HepG2 (cell line): Measurements from ENCODE around the gene PDILT. TPM values are rescaled to one million over a fixed set of nuclear protein-coding genes. Genes with fewer than 3 reads are reported as not detected.

Experiments used
- CBX2 ChIP-seq, 2 experiments: fragments of 200-600 bp in 1 of 2; sonication (generic); formaldehyde crosslinking in 1 of 2; IDR thresholded peaks; 2 replicates each; pipeline versions ENCODE4 v1.7.0 to v1.8.1; 2018 to 2022; ENCODE audit warnings: low read depth in 2 of 2, low read length in 1 of 2, mild to moderate bottlenecking in 1 of 2, missing genetic modification reagents in 1 of 2
- EEA1 ChIP-seq: sonication (generic); formaldehyde crosslinking; IDR thresholded peaks from 2 replicates; pipeline ENCODE4 v1.5.1; 2020; ENCODE audit warnings: mild to moderate bottlenecking, missing genetic modification reagents, borderline replicate concordance
- PAWR ChIP-seq: sonication (generic); formaldehyde crosslinking; IDR thresholded peaks from 2 replicates; pipeline ENCODE4 v1.4.0; 2020; ENCODE audit warnings: missing genetic modification reagents, mild to moderate bottlenecking, borderline replicate concordance
- STAG1 ChIP-seq: sonication (generic); formaldehyde crosslinking; IDR thresholded peaks from 2 replicates; pipeline ENCODE4 v1.4.0; 2020; ENCODE audit warnings: missing genetic modification reagents
- ZIK1 ChIP-seq: sonication (generic); formaldehyde crosslinking; IDR thresholded peaks from 2 replicates; pipeline ENCODE4 v1.5.0; 2020; ENCODE audit warnings: mild to moderate bottlenecking, low read depth, missing genetic modification reagents, borderline replicate concordance
- ZNF143 ChIP-seq: sonication (generic); formaldehyde crosslinking; IDR thresholded peaks from 2 replicates; pipeline ENCODE4 v1.4.0; 2020; ENCODE audit warnings: missing genetic modification reagents
- ZNF326 ChIP-seq: sonication (generic); formaldehyde crosslinking; IDR thresholded peaks from 2 replicates; pipeline ENCODE4 v1.4.0; 2020; ENCODE audit warnings: missing genetic modification reagents, borderline replicate concordance
- ZNF557 ChIP-seq: sonication (generic); formaldehyde crosslinking; IDR thresholded peaks from 2 replicates; pipeline ENCODE4 v1.4.0; 2020; ENCODE audit warnings: missing genetic modification reagents
- ZNF766 ChIP-seq: sonication (generic); formaldehyde crosslinking; IDR thresholded peaks from 2 replicates; pipeline ENCODE4 v1.5.0; 2020; ENCODE audit warnings: missing genetic modification reagents, borderline replicate concordance
- polyA plus RNA-seq, 8 experiments: library from polyadenylated mRNA; depleted of rRNA in 3 of 8; stranded (reverse) in 7 of 8; unstranded in 1 of 8; fragments of >200 nt; fragmentation: Illumina TruSeq in 4 of 8; extraction: Trizol in 4 of 8; gene quantifications; 2 replicates each; pipeline versions ENCODE4 v1.2.1 to v1.2.3, GENCODE V29; 2011 to 2016; ENCODE audit warnings: low read depth in 4 of 8, missing spikeins in 1 of 8, mixed read lengths in 1 of 8; ENCODE audit not compliant: insufficient read depth in 1 of 8
- total RNA-seq, 5 experiments: library from RNA; depleted of rRNA; stranded (reverse); fragments of >200 nt; fragmentation: Illumina TruSeq; extraction: Trizol; gene quantifications; 2 replicates each; pipeline ENCODE4 v1.2.3, GENCODE V29; 2016; ENCODE audit warnings: low read depth in 1 of 5
- TF ChIP-seq, protein P1 (sequence below): sonication (generic); formaldehyde crosslinking; IDR thresholded peaks from 2 replicates; pipeline ENCODE4 v1.4.0; 2020; ENCODE audit warnings: missing genetic modification reagents, borderline replicate concordance
- TF ChIP-seq, protein P2 (sequence below): IDR thresholded peaks from 2 replicates; pipeline ENCODE4 v1.6.1; 2016; ENCODE audit warnings: low read depth, control low read depth
- TF ChIP-seq, protein P3 (sequence below): sonication (generic); formaldehyde crosslinking; conservative IDR thresholded peaks from 2 replicates; pipeline ENCODE4 v1.8.0; 2022; ENCODE audit warnings: low read depth, missing genetic modification reagents
- TF ChIP-seq, protein P4 (sequence below): IDR thresholded peaks from 2 replicates; pipeline ENCODE4 v1.6.1; 2016; ENCODE audit warnings: control low read depth
- TF ChIP-seq, protein P5 (sequence below): sonication (generic); formaldehyde crosslinking; IDR thresholded peaks from 2 replicates; pipeline ENCODE4 v1.5.0; 2020; ENCODE audit warnings: missing genetic modification reagents
- TF ChIP-seq, protein P6 (sequence below): sonication (generic); formaldehyde crosslinking; IDR thresholded peaks from 2 replicates; pipeline ENCODE4 v1.4.0; 2020; ENCODE audit warnings: missing genetic modification reagents

PDILT gene
- total and polyA plus RNA-seq, 2 of the 13 experiments (the other 11 are each of a cell fraction or from before 2014, with no cell fraction given) = not detected

DNA sequence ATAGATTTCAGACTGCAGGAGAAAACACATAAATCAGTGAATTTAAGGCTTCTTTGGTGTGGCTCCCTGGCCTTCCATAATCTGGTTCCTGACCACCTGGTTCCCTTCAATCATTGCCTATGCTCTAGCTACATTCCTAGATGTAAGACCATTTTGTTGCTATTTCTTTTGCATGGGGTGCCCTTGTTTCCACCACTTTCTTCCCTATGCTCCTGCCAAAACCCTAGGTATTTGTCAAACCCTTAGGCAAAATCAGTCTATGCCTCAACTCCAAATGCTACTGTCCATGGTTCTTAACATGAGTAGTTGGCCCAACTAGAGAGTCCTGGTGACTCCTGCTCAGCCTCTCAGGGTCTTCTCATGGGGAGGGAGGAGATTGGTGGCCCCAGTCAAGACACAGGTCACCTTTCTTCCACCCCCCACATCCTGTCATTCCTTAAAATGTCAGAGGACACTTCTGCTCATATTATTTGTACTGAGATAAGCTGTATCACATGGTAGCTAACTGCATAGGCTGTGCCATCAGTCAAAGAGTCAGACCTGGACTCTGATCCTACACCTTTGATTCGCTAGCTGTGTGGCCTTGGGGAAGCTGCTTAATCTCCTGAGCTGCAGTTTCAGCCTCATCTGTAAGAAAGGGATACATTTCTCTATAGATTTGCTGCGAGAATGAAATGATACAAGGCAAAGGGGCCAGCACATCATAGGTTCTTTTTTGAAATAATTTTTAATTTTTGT is 19.8 kb upstream of the PDILT start (continued):
- TF ChIP-seq, protein P1, sequence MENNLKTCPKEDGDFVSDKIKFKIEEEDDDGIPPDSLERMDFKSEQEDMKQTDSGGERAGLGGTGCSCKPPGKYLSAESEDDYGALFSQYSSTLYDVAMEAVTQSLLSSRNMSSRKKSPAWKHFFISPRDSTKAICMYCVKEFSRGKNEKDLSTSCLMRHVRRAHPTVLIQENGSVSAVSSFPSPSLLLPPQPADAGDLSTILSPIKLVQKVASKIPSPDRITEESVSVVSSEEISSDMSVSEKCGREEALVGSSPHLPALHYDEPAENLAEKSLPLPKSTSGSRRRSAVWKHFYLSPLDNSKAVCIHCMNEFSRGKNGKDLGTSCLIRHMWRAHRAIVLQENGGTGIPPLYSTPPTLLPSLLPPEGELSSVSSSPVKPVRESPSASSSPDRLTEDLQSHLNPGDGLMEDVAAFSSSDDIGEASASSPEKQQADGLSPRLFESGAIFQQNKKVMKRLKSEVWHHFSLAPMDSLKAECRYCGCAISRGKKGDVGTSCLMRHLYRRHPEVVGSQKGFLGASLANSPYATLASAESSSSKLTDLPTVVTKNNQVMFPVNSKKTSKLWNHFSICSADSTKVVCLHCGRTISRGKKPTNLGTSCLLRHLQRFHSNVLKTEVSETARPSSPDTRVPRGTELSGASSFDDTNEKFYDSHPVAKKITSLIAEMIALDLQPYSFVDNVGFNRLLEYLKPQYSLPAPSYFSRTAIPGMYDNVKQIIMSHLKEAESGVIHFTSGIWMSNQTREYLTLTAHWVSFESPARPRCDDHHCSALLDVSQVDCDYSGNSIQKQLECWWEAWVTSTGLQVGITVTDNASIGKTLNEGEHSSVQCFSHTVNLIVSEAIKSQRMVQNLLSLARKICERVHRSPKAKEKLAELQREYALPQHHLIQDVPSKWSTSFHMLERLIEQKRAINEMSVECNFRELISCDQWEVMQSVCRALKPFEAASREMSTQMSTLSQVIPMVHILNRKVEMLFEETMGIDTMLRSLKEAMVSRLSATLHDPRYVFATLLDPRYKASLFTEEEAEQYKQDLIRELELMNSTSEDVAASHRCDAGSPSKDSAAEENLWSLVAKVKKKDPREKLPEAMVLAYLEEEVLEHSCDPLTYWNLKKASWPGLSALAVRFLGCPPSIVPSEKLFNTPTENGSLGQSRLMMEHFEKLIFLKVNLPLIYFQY (CRISPR knock-in tag) = no peak
- no peak for TF ChIP-seq ZIK1 (CRISPR knock-in tag)
- TF ChIP-seq ZNF557 = peak; percentile 27; the same call in 1 of the 2 replicates
- TF ChIP-seq ZNF766 (CRISPR knock-in tag) = 0 out of 2 replicates have a peak, but pooled peaks have one; percentile 41
- no peak for TF ChIP-seq ZNF326 (CRISPR knock-in tag)
- no peak for TF ChIP-seq PAWR (CRISPR knock-in tag)
- TF ChIP-seq CBX2 (IDR thresholded peaks at IDR 0.05; ENCODE audit: low read depth, low read length) = no peak
- TF ChIP-seq CBX2 (CRISPR knock-in tag; IDR thresholded peaks at IDR 0.05; ENCODE audit: low read depth) = no peak
- TF ChIP-seq STAG1 (CRISPR knock-in tag) = peak; percentile 37; the same call in 1 of the 2 replicates
- TF ChIP-seq, protein P2, sequence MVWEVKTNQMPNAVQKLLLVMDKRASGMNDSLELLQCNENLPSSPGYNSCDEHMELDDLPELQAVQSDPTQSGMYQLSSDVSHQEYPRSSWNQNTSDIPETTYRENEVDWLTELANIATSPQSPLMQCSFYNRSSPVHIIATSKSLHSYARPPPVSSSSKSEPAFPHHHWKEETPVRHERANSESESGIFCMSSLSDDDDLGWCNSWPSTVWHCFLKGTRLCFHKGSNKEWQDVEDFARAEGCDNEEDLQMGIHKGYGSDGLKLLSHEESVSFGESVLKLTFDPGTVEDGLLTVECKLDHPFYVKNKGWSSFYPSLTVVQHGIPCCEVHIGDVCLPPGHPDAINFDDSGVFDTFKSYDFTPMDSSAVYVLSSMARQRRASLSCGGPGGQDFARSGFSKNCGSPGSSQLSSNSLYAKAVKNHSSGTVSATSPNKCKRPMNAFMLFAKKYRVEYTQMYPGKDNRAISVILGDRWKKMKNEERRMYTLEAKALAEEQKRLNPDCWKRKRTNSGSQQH (CRISPR knock-in tag) = peak; percentile 63; the same call in 1 of the 2 replicates
- TF ChIP-seq EEA1 (CRISPR knock-in tag) = no peak
- TF ChIP-seq, protein P3, sequence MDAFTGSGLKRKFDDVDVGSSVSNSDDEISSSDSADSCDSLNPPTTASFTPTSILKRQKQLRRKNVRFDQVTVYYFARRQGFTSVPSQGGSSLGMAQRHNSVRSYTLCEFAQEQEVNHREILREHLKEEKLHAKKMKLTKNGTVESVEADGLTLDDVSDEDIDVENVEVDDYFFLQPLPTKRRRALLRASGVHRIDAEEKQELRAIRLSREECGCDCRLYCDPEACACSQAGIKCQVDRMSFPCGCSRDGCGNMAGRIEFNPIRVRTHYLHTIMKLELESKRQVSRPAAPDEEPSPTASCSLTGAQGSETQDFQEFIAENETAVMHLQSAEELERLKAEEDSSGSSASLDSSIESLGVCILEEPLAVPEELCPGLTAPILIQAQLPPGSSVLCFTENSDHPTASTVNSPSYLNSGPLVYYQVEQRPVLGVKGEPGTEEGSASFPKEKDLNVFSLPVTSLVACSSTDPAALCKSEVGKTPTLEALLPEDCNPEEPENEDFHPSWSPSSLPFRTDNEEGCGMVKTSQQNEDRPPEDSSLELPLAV (CRISPR knock-in tag) = no peak
- TF ChIP-seq, protein P4, sequence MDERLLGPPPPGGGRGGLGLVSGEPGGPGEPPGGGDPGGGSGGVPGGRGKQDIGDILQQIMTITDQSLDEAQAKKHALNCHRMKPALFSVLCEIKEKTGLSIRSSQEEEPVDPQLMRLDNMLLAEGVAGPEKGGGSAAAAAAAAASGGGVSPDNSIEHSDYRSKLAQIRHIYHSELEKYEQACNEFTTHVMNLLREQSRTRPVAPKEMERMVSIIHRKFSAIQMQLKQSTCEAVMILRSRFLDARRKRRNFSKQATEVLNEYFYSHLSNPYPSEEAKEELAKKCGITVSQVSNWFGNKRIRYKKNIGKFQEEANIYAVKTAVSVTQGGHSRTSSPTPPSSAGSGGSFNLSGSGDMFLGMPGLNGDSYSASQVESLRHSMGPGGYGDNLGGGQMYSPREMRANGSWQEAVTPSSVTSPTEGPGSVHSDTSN (CRISPR knock-in tag) = peak; percentile 64; the same call in 1 of the 2 replicates
- no peak for TF ChIP-seq ZNF143
- TF ChIP-seq, protein P5, sequence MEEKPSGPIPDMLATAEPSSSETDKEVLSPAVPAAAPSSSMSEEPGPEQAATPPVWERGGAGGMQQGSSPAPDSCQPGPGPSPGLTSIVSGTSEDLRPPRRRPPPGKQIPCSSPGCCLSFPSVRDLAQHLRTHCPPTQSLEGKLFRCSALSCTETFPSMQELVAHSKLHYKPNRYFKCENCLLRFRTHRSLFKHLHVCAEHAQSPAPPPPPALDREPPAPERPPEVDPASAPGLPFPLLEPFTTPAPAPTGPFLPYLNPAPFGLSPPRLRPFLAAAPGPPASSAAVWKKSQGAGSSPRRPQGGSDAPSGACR (CRISPR knock-in tag) = peak; percentile 75; the same call in 1 of the 2 replicates
- TF ChIP-seq, protein P6, sequence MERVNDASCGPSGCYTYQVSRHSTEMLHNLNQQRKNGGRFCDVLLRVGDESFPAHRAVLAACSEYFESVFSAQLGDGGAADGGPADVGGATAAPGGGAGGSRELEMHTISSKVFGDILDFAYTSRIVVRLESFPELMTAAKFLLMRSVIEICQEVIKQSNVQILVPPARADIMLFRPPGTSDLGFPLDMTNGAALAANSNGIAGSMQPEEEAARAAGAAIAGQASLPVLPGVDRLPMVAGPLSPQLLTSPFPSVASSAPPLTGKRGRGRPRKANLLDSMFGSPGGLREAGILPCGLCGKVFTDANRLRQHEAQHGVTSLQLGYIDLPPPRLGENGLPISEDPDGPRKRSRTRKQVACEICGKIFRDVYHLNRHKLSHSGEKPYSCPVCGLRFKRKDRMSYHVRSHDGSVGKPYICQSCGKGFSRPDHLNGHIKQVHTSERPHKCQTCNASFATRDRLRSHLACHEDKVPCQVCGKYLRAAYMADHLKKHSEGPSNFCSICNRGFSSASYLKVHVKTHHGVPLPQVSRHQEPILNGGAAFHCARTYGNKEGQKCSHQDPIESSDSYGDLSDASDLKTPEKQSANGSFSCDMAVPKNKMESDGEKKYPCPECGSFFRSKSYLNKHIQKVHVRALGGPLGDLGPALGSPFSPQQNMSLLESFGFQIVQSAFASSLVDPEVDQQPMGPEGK = peak; percentile 98
